Stimulated activated CD4-positive, alpha-beta T cell treated with anti-CD3 and anti-CD28 coated beads, TNF-alpha, amount 100 ng/mL, for 24 hours (primary cell): ENCODE measurements around the gene SYTL3.

Source experiments
- DNase-seq, 3 experiments: peaks; one replicate each; pipeline ENCODE4 v3.0.0-alpha.2; 2020; ENCODE audit warnings: low read depth in 3 of 3

SYTL3 gene

DNA sequence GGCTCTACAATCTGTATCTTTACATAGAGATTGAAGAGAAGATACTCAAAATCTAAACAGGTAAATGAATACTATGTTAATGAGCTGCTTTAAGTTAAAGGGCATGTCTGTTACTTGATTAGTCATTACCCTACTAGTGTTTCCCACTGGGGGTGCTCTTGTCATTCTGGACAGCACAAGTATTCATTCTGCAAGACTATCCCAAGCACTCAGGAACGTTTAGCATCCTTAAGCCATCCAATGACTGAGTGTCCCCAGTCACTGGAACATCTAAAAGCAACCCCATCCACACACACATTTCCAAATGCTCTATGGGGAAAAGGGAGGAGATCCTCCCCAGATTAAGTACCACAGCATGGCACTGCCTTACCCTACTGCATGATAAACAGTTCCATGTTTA, 143.6 kb downstream of the SYTL3 start:
- DNase-seq, result no peak

DNA sequence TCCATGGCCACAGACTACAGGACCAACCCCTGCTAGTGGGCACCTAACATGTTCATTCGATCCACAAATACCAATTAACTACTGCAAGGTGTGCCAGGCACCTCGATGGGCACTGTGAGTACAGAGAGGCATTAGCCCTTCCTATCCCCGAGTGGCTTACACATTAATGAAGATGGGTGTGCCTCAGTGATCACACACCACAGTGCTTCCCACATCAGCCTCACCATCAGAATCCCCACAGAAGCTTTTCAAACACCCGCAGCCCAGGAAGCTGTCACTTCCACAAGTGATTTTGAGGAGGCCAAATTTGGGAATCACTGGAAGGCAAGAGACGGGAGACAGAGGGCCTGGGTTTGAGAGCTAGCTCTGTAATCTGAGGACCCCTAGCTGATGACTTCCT, 145.7 kb downstream of the SYTL3 start:
- no peak for DNase-seq

DNA sequence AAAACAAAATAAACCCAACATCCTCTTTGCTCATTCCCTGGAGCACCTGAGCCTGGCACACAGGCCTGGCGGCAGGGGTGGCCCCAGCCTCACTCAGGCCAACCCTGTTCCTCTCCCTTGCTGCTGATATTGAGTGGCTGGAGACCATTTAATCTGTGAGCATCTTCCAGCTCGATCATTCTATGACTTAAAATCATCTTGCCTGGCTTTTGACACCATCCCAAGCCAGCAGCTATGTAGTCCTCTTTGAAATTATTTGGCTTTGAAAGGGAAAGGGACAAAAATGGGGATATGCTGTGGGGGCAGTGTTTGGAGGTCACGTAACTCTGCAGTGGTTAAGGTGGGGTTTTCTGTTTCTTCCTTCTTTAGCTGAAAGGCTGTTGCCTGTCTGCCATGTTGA, 146.5 kb downstream of the SYTL3 start:
- no peak for DNase-seq

DNA sequence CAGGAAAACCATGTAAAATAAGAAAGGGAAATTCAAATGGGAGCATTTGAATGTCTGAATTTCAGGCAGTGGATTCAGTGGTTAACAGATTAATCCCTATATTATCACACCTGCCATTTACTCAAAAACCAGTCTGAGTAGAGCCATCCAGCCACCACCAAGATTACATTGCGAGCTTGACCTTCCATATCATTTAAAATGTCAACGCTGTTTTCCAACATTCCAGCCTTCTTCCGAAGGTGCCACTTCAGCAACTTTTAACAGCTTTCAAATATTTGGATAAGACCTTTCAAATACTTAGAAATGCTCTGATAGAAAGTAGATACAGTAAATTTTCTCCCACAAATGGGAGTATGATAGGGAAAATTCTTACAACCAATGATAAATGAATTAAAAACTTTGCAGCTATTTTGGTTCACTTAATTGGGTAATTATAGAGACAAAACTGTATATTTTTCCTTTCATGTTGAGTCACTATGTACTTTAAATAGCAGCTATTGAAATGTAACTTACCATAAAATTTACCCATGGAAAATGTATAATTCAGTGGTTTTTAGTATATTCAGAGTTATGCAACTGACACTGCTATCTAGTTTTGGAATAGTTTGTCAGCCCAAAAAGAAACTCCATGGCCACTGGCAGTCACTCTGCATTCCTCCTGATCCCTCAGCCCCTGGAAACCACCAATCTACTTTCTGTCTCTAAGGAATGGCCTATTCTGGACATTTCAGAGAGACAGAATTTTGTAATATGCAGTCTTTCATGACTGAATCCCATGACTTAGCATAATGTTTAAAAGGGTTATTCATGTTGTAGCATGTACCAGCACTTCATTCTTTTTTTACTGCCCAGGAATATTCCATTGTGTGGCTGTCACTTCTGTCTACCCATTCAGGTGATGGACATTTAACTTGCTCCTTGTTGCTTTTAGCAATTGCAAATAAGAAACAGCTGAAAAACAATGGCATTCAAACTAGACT, 147.8 kb downstream of the SYTL3 start:
- no peak for DNase-seq

- no peak for DNase-seq
Observed at GRCh38 chr6:158798311-158798710, 148.5 kb downstream of the SYTL3 start.

DNA sequence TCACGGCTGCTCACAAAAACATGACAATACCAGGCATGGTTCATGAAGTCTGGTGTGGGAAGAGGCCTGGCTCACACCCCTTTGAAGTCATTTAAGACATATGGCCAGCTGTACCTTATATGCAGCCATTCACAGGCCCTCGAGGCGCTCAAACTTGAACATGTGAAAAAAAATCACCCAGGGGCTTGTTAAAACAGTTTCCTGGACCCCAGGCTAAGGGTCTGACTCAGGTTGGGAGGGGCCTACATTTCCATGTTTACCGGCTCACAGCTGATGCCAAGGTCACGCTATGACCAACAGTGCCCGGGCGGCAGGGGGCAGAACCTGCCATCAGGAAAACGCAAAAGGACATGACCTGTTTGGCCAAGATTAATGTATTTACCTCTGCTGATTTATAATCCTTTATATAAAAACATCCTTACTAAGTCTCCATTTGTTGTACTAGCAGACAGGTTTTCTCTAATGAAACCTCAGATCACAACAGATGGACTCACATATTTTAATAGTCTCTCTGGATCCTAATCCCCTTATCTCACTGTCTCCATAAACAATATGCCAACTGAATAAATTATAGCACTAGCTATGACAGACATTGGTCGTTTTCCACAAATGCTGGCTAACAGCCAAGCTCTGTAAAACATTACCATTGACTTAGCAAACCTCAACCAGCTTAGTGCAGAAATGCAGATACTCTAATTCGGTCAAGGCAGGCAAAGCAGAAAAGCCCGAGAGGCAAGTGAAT, 149.4 kb downstream of the SYTL3 start:
- DNase-seq, result no peak

GRCh38 chr6:158801655-158802294, 151.9 kb downstream of the SYTL3 start:
- DNase-seq, result no peak

DNA sequence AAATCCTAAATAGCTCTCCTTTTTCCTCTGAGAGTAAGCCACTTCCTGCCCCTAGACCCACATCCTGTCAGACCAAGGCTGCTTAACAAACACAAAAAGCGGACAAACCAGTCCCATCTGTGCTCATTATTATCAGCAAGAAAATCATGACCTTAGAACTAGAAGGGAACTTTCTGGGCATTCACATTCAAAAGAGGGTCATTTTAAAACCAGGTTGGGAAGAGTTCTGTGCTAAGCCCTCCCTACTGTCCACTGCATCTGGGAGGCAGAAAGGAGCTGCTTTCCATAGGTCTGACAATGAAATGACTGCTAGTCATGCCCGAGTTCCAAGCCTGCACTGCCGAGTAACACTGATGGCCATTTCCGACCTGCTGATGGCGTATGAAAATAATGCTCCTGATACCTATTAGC, 153.9 kb downstream of the SYTL3 start:
- no peak for DNase-seq

DNA sequence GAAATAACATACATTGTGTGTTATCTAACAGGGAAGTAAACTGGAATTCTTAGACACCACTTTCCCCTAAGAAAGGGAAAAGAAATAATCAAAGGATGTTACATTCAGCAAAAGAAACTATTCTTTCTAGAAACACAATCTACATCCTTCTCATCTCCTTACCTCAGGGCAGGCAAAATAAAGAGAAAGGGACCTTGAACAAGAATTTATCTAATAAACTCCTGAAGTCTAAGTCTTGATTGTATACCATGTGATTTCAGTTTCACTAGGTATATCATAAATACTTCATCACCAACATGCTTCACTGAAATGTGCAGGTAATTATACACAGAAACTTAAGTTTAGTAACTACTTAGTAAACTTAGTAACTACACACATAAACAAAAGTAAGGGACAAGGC, 154.4 kb downstream of the SYTL3 start:
- DNase-seq, result no peak

DNA sequence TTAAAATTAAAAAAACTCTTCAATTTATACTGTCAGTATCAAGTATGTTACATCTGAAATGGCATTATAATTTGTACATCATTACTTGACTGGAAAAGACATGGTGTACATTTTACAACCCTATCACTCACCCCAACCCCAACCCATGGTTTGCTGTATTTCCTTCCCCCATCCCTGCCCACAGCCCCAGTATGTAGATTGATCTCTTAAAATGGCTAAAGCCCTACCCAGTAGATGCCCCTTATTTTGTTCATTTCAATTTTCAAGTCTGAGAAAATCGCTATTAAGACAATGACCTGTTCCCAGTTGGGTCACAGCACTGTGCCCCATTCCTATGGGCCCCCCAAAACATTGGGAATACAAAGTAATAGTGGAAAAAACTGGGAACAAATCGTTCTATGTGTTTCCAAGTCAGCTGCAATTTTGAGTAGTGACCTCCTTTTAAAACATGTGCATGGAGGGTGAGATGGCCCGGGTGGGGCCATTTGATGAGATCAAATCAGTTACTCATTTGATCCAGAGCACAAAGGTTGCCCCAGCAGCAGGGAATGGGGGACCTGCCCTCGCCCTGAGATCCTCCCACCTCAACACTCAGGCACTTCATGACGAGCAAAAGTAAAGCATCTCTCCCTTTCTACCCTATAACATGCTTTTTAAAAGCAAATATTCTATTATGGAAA, 156.0 kb downstream of the SYTL3 start:
- no peak for DNase-seq

GRCh38 chr6:158807515-158808441, 157.9 kb downstream of the SYTL3 start:
- no peak for DNase-seq

DNA sequence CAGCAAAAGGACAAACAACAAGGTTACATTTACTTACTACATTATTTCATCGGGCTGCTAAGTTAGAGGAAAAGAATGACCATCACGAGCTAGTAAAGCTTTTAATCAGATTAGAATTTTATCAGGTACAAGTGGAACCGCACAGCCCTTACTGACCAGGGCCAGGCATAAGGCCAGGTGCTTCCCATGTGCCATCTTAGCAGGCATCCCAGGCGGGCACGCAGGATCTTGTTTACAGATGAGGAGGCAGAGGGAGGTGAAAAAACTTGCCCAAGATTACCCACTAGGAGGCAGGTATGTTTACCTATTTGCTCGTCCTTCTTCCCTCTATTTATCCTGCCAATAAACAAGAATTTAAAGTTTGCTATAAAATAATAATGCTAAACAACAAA, 158.6 kb downstream of the SYTL3 start:
- no peak for DNase-seq

GRCh38 chr6:158808941-158809678, 159.3 kb downstream of the SYTL3 start:
- DNase-seq, result no peak

GRCh38 chr6:158810155-158811095, 160.6 kb downstream of the SYTL3 start:
- DNase-seq, result no peak

DNA sequence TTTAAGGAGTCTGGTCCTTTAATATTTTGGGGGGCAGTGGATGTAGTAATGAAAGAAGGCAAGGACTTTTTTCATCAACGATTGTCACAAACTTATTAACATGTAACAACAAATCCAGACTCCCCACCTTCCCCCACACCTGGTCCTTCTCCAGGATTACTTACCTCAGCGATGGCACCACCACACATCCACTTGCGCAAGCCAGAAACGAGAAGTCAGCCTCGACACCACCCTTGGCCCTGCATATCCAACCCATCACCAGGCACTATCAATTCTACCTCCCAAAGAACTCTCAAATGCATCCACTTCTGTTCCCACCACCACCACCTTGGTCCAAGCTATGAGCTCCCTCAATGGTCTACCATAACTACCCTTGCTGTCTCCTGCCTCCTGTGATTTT, 162.8 kb downstream of the SYTL3 start:
- no peak for DNase-seq

DNA sequence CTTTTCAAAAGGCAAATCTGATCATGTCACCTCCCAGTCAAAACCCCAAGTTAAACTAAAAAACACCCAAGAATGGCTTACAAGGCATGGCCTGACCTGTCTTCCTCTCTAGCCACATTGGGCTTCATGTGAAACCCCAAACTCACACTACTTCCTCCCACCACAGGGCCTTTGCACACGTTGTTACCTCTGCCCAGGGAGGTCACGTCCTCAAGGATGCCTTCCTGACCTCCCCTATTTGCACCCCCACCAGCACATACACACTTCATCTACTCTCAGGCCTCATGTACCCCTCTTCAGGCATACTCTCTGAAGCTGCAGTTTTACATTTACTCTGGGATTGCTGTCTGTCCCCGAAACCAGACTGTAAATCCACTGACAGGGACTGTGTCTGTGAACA, 163.2 kb downstream of the SYTL3 start:
- no peak for DNase-seq
